Measurements from ENCODE around the gene TCEANC. TPM values are rescaled to one million over a fixed set of nuclear protein-coding genes. Genes with fewer than 3 reads are reported as not detected.
A peak's percentile ranks its signal among the peaks of the same experiment; 100 is the strongest.

The TCEANC gene
- total RNA-seq, 2 donors from 2014 or later: 4.4 to 4.6 TPM

DNA sequence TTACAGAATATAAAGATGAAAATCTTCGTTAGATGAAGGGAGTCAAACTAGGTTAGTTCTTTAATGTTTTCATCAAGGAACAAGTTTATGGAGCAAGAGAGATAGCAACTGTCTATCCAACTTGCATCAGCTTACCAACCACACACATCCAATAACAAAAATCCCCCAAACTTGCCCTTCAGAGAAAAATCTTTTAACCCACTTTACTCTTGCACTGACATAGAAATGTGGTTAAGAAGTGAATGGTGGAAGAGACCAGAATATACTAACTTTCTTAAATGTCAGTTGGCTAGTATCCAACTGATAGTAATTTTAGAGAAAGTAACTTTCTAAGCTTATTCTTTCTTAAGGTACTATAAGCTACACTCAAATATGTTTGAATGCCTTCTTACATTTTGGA, 34.3 kb downstream of the TCEANC start:
- H3K4me3 Mint-ChIP-seq: peak overlapping the region; percentile 33 to 97
- peak overlapping the region; percentile 83 for H3K27ac Mint-ChIP-seq
- peaks cover 52% of the 10 kb centered on the region for H3K4me1 Mint-ChIP-seq (ENCODE audit: low read depth)
- H3K36me3 Mint-ChIP-seq (ENCODE audit: insufficient read depth in 2 of 2): peaks cover 14% of the 10 kb centered on the region in 2 donors
- ATAC-seq (replicated peaks in 1 of 2) (peak; percentile 26 to 27), DNase-seq (no peak)
- peaks cover 24% of the 10 kb centered on the region for H3K27me3 Mint-ChIP-seq (ENCODE audit: low read depth)
- H3K9me3 Mint-ChIP-seq: no peaks in the 10 kb centered on the region

DNA sequence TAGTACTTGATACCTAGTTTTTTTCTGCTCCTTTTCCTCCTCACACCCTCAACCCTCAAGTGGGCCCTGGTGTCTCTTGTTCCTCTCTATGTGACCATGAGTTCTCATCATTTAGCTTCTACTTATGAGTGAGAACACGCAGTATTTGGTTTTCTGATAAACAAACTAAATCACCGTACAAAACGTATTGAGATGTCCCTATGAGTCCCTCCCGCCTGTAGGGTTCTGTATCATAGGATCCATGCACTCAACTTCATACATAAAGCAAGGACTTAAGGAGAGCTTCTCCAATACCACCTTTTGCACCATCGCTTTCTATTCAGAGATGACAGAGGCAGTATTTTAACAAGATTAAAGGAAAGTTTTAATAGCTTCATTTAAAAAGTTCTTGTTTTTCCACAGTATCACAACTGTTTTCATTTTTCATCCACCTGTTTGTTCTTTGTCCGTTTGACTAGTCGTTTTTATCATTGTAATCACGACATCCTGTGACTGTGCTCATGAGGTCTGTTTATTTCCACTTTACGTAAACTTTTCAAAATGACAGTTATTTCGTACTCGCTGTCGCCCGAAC, 35.5 kb downstream of the TCEANC start:
- no peaks in the 10 kb centered on the region for H3K9me3 Mint-ChIP-seq
- ATAC-seq (replicated peaks in 1 of 2) (peak; percentile 48 to 56), DNase-seq (peak; percentile 13 to 21)
- H3K4me3 Mint-ChIP-seq: peak overlapping the region; percentile 73 to 97
- peaks cover 20 to 21% of the 10 kb centered on the region in 2 donors for H3K36me3 Mint-ChIP-seq (ENCODE audit: insufficient read depth in 2 of 2)
- peaks cover 65% of the 10 kb centered on the region for H3K4me1 Mint-ChIP-seq (ENCODE audit: low read depth)
- peaks cover 37% of the 10 kb centered on the region for H3K27me3 Mint-ChIP-seq (ENCODE audit: low read depth)
- H3K27ac Mint-ChIP-seq: peak overlapping the region; percentile 83

- Mint-ChIP-seq H3K27me3 (ENCODE audit: low read depth) (peaks cover 42% of the 10 kb centered on the region), H3K27ac (peak within 1 kb of the TSS; percentile 96), H3K9me3 (no peaks in the 10 kb centered on the region), H3K36me3 (ENCODE audit: insufficient read depth in 2 of 2) (peaks cover 21 to 22% of the 10 kb centered on the region in 2 donors), H3K4me3 (peak within 1 kb of the TSS; percentile 73 to 97), H3K4me1 (ENCODE audit: low read depth) (peaks cover 70% of the 10 kb centered on the region)
- peak; percentile 84 to 88 for DNase-seq
- peak; percentile 83 for ATAC-seq (replicated peaks in 1 of 2)
Observed at GRCh38 chrX:13688958-13689740, 36.2 kb downstream of the TCEANC start, which contains the start of gene RAB9A. RAB9A (plus strand) TSS chrX:13689128; CDS start chrX:13708747, 19,619 bp downstream.

GRCh38 chrX:13689741-13690211, 36.8 kb downstream of the TCEANC start:
- Mint-ChIP-seq H3K27me3 (ENCODE audit: low read depth) (peaks cover 42% of the 10 kb centered on the region), H3K9me3 (no peaks in the 10 kb centered on the region), H3K36me3 (ENCODE audit: insufficient read depth in 2 of 2) (peaks cover 21 to 22% of the 10 kb centered on the region in 2 donors), H3K4me1 (ENCODE audit: low read depth) (peaks cover 70% of the 10 kb centered on the region), H3K4me3 (peak overlapping the region; percentile 73 to 97), H3K27ac (peak overlapping the region; percentile 96)
- DNase-seq (no peak), ATAC-seq (replicated peaks in 1 of 2) (no peak)

DNA sequence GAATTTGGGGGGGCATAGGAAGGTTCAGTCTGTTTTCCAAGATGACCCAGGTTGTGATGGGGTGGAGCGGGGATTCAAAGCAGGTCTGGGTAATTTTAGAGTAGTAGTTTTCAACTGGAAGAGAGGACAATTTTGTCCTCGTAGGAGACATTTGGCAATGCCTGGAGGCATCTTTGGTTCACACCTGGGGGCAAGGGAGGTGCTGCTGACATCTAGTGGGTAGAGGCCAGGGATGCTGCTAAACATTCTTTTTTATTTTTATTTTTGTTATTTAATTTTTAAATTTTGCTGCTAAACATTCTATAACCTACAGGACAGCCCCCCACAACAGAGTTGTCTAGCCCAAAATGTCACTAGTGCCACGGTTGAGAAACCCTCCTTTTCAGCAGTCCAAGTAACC, 37.9 kb downstream of the TCEANC start:
- H3K9me3 Mint-ChIP-seq: no peaks in the 10 kb centered on the region
- no peak for ATAC-seq (replicated peaks in 1 of 2)
- H3K4me3 Mint-ChIP-seq: peak overlapping the region; percentile 73 to 97
- peak in 1 of 2 donors; percentile 10 for DNase-seq
- peaks cover 70% of the 10 kb centered on the region for H3K4me1 Mint-ChIP-seq (ENCODE audit: low read depth)
- peaks cover 41% of the 10 kb centered on the region for H3K27me3 Mint-ChIP-seq (ENCODE audit: low read depth)
- H3K27ac Mint-ChIP-seq: peak overlapping the region; percentile 96
- peaks cover 19 to 27% of the 10 kb centered on the region in 2 donors for H3K36me3 Mint-ChIP-seq (ENCODE audit: insufficient read depth in 2 of 2)

DNA sequence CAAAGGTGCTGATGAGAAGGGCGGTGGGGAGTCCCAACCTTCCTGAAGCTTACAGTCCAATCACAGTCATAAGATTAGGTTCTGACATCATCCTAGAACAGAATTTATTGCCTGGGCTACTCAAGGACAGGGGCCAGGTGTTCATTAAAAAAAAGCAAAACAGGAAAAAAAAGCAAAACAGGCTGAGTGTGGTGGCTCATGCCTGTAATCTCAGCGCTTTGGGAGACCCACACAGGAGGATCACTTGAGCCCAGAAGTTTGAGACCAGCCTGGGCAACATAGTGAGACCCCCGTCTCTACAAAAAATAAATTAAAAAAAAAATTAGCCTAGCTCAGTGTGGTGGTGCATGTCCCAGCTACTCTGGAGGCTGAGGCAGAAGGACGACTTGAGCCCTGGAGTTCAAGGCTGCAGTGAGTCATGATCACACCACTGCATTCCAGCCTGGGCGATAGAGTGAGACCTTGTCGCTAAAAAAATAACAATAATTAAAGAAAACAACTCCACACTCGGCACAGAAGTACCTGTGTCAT, 39.0 kb downstream of the TCEANC start:
- H3K4me1 Mint-ChIP-seq (ENCODE audit: low read depth): peaks cover 69% of the 10 kb centered on the region
- no peak for DNase-seq
- peak overlapping the region; percentile 72 to 81 for H3K4me3 Mint-ChIP-seq
- ATAC-seq (replicated peaks in 1 of 2): no peak
- H3K36me3 Mint-ChIP-seq (ENCODE audit: insufficient read depth in 2 of 2): peaks cover 19 to 27% of the 10 kb centered on the region in 2 donors
- peaks cover 43% of the 10 kb centered on the region for H3K27me3 Mint-ChIP-seq (ENCODE audit: low read depth)
- H3K27ac Mint-ChIP-seq: peak overlapping the region; percentile 82
- H3K9me3 Mint-ChIP-seq: no peaks in the 10 kb centered on the region

DNA sequence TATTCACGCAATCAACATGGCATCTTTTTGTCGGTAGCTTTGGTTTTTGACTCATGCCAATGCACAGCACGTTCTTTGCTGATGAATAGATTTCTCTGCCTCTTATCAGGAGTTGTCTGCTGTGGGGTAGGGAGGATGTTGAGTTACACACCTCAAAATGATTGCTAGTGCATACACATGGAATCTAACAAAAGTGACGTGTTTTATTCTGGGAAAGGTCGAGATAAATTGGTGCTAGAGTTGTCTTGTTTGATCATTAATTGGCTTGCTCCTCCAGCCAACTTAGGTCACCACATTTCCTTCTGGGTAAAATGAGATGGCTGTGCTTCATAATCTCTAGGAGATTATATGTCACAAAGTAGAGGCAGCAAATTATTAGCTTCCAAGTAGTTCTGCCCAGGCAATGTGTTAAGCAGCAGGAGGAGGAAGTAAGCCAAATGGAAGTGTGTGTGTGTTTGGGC, 39.9 kb downstream of the TCEANC start:
- H3K9me3 Mint-ChIP-seq: no peaks in the 10 kb centered on the region
- H3K4me1 Mint-ChIP-seq (ENCODE audit: low read depth): peaks cover 60% of the 10 kb centered on the region
- H3K27ac Mint-ChIP-seq: peak overlapping the region; percentile 82
- ATAC-seq (replicated peaks in 1 of 2): no peak
- peak overlapping the region; percentile 72 to 81 for H3K4me3 Mint-ChIP-seq
- peaks cover 36% of the 10 kb centered on the region for H3K27me3 Mint-ChIP-seq (ENCODE audit: low read depth)
- peaks cover 19 to 26% of the 10 kb centered on the region in 2 donors for H3K36me3 Mint-ChIP-seq (ENCODE audit: insufficient read depth in 2 of 2)
- no peak for DNase-seq

GRCh38 chrX:13693341-13693961, 40.5 kb downstream of the TCEANC start:
- ATAC-seq (replicated peaks in 1 of 2) (no peak), DNase-seq (no peak)
- Mint-ChIP-seq H3K27ac (peak overlapping the region; percentile 26), H3K27me3 (ENCODE audit: low read depth) (peaks cover 36% of the 10 kb centered on the region), H3K9me3 (no peaks in the 10 kb centered on the region), H3K4me1 (ENCODE audit: low read depth) (peaks cover 56% of the 10 kb centered on the region), H3K4me3 (peak overlapping the region; percentile 72 to 81), H3K36me3 (ENCODE audit: insufficient read depth in 2 of 2) (peaks cover 19 to 26% of the 10 kb centered on the region in 2 donors)

DNA sequence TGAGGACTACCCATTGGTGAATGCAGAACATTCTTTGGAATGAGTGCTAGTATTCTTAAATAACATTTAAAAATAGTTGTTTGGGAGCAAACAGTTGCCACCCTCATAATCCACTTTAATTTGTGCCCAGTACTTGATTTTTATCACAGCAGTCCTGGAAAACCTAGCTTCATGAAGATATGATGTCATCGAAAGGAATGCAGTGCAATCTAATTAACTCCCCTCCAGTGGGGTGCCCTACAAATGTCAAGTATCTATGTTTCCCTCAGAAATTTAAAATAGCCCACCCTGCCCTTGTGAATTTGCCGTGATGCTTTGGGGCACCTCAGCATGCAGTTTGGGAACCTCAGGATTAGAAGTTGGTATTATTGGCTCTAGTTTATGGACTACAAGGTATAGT, 41.4 kb downstream of the TCEANC start:
- Mint-ChIP-seq H3K4me3 (no peak overlapping the region), H3K36me3 (ENCODE audit: insufficient read depth in 2 of 2) (peaks cover 21 to 31% of the 10 kb centered on the region in 2 donors), H3K4me1 (ENCODE audit: low read depth) (peaks cover 62% of the 10 kb centered on the region), H3K9me3 (no peaks in the 10 kb centered on the region), H3K27me3 (ENCODE audit: low read depth) (peaks cover 36% of the 10 kb centered on the region), H3K27ac (no peak overlapping the region)
- no peak for ATAC-seq (replicated peaks in 1 of 2)
- DNase-seq: no peak

- ATAC-seq (replicated peaks in 1 of 2): no peak
- peaks cover 65% of the 10 kb centered on the region for H3K4me1 Mint-ChIP-seq (ENCODE audit: low read depth)
- H3K27me3 Mint-ChIP-seq (ENCODE audit: low read depth): peaks cover 36% of the 10 kb centered on the region
Observed at GRCh38 chrX:13694983-13695382, 42.0 kb downstream of the TCEANC start.

GRCh38 chrX:13695601-13696115, 42.7 kb downstream of the TCEANC start:
- H3K9me3 Mint-ChIP-seq: no peaks in the 10 kb centered on the region
- H3K4me1 Mint-ChIP-seq (ENCODE audit: low read depth): peaks cover 63% of the 10 kb centered on the region
- H3K4me3 Mint-ChIP-seq: peak overlapping the region in 1 of 2 donors; percentile 47
- peak overlapping the region; percentile 22 for H3K27ac Mint-ChIP-seq
- DNase-seq (no peak), ATAC-seq (replicated peaks in 1 of 2) (no peak)
- H3K27me3 Mint-ChIP-seq (ENCODE audit: low read depth): peaks cover 32% of the 10 kb centered on the region
- H3K36me3 Mint-ChIP-seq (ENCODE audit: insufficient read depth in 2 of 2): peaks cover 12 to 28% of the 10 kb centered on the region in 2 donors

More at GRCh38 chrX:13694983-13695382, 42.0 kb downstream of the TCEANC start:
- DNase-seq: no peak
- H3K9me3 Mint-ChIP-seq: no peaks in the 10 kb centered on the region
- peak overlapping the region in 1 of 2 donors; percentile 47 for H3K4me3 Mint-ChIP-seq
- peaks cover 17 to 32% of the 10 kb centered on the region in 2 donors for H3K36me3 Mint-ChIP-seq (ENCODE audit: insufficient read depth in 2 of 2)
- H3K27ac Mint-ChIP-seq: peak overlapping the region; percentile 22

DNA sequence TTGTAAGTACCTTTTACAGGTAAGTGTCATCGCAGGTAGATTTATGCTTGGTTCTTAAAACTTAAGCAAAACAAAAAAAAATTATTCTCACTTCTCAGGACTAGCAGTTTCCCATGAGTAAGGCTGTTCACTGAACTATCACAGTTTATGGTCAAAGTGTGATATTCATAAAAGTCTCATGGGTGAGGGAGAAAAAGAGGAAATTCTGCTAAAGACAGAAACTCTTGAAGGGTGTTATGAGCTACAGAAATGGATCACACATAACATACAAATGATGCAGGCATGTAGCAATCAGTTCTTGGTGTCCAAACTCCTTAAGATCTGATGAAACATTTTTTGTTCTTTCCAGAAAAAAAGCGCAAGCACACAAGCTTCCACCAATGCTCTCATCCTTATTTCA, 44.5 kb downstream of the TCEANC start:
- Mint-ChIP-seq H3K27me3 (ENCODE audit: low read depth) (peaks cover 26% of the 10 kb centered on the region), H3K36me3 (ENCODE audit: insufficient read depth in 2 of 2) (peaks cover 12 to 24% of the 10 kb centered on the region in 2 donors), H3K9me3 (no peaks in the 10 kb centered on the region), H3K4me1 (ENCODE audit: low read depth) (peaks cover 58% of the 10 kb centered on the region), H3K27ac (peak overlapping the region; percentile 67), H3K4me3 (peak overlapping the region in 1 of 2 donors; percentile 55)
- ATAC-seq (replicated peaks in 1 of 2): peak in 1 of 2 donors; percentile 32
- DNase-seq: no peak

Data from activated T-cell treated with anti-CD3 and anti-CD28 coated beads, Interleukin-2, amount 50 U/mL, for 72 hours (primary cell).